HCEC 1CT (cell line): ENCODE data around the gene ABHD5.

Experiments
- DNase-seq: peaks from one replicate; pipeline ENCODE4 v3.0.0-alpha.2; 2017

The ABHD5 gene

DNA sequence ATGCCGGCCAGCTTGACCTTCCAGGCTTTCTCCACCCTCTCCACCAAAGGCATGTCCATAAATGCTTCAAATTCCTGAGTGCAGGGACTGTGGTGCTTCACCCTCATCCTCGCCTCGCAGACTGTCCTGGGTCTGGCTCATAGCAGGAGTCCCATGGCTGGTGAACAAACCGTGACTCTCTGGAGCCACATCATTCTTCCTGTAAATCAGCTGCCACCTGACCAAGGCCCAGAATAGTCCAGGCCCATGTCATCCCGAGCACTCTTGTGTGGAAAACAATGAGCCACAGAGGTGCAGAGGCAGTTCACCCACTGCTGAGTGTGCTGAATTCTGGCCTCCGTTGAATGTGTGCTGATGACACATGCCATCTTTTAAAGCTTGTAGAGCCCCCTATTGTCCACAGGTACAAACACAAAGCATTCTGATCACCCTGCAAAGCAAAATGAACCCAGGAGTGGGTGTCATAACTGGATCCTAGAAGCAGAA is 68.6 kb downstream of the ABHD5 start:
- peak; percentile 83 for DNase-seq

GRCh38 chr3:43759938-43760337 is 69.2 kb downstream of the ABHD5 start:
- DNase-seq, result no peak

GRCh38 chr3:43760938-43761337 is 70.2 kb downstream of the ABHD5 start:
- no peak for DNase-seq

- no peak for DNase-seq
Observed at GRCh38 chr3:43762451-43762850, 71.7 kb downstream of the ABHD5 start.

DNA sequence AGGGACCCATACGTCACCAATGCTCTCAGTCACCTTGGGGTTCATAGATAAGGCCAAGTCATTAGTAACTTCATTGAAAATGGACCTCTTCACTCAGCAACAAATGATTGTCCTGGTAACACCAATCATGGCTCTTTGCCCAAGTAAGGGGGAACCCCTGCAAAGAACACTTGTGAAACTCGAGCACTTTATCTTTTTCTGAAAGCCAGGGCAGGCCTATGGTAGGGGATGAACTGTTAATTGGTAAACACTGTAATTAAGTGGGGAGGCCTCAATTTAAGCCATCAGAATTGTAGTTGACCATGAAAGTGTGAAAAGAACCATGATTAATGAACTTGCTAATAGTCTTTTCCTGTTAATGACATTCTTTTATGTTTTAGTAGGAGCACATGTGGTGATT is 73.3 kb downstream of the ABHD5 start:
- no peak for DNase-seq

- no peak for DNase-seq
Observed at GRCh38 chr3:43764471-43764870, 73.7 kb downstream of the ABHD5 start.

GRCh38 chr3:43765521-43765971 is 74.8 kb downstream of the ABHD5 start:
- peak; percentile 74 for DNase-seq

- DNase-seq, result peak; percentile 91
Observed at GRCh38 chr3:43766672-43767465, 76.1 kb downstream of the ABHD5 start.

DNA sequence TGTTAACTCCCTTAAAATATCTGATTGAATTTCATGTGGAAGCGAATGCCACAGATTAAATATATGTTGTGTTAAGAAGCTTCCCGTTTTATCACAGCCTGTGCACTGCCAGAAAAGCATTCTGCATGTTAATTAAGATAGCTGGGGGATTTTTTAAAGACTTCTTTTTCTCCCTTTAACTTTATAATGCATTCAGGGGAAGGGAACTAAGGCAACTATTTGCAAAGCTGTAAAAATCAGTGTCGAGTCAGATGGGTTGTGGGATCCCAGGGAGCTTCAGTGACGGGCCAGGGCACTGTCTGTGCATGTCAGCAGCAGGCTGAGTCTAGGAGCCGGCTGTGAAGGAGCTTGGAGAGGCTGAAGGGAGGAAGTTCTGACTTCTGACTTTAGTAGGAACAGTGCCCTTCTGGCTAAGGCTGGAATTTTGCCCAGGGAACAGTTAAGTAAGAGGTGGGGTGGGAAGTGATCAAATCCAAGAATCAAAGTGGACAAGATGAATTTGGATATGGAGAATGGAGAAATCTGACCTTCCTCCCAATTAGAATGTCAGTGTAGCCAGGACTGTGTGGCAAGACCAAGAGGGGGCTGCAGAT is 77.7 kb downstream of the ABHD5 start:
- peak; percentile 69 for DNase-seq

DNA sequence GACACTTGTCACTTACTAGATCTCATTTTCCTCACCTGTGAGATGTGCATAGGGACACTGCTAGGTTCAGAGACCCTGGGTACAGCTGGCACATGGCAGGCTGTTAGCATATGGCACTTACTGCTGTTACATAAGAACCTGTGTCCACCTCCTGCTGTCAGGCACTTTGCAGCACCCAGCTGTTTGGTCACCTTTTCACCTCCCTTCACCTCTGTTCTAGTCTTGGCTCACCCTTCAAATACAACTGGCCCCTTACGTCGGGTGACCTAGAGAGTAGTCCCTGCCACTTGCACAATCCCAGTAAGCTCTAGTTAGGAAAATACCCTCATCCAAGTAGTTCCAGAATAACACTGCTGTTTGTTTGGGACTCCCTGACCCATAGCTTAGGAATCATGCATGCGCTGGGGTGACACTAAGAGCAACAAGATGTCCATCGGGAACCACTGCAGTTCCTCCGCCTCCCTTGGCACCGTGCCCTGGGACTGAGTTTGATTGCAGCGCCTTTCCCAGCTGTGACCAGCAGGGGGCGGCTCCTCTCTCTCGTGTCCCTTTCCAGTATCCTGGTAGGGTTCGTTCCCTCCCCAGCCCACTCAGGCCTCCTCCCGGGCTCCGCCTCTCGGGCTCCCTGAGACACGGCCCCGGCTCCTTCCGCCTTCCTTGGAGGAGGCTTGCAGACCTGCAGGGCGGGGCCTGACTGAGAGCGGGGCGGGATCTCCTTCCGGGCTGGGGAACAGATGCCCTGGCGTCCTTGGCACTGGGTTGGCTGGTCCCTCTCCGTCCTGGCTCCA is 78.6 kb downstream of the ABHD5 start:
- peak; percentile 98 for DNase-seq

- no peak for DNase-seq
Observed at GRCh38 chr3:43769885-43770425, 79.2 kb downstream of the ABHD5 start.

DNA sequence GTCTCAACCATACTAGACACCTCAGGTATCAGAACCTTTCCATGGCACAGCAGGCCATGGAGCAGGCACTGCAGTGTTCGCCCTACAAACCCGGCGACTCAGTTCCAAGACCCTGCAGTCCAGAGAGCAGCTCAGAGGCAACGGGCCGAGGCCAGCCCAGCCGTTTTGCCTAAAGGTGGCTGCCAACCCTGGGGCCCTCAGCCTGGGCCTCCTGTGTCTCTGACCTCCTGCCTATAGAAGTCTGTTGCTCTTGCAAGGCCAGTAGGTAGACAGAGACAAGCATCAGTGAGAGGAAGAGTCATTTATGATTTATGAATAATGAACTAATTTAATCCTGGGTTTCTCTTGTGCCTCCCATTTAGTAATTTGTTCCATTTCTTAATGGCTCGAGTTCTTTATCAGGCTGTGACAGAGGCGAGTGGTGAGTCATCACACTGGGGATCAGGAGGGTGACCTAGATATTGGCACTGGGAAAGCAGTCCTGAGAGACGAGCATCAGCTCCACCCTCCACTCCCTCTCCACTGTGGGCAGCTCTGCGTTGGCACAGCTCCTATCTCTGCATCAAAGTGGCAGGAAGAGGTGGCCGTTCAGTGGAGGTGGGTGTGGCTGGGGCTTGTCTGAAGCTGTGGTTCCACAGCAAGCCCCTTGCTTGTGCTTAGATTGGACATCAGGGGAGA is 79.8 kb downstream of the ABHD5 start:
- no peak for DNase-seq

- no peak for DNase-seq
Observed at GRCh38 chr3:43771610-43772009, 80.9 kb downstream of the ABHD5 start.

DNA sequence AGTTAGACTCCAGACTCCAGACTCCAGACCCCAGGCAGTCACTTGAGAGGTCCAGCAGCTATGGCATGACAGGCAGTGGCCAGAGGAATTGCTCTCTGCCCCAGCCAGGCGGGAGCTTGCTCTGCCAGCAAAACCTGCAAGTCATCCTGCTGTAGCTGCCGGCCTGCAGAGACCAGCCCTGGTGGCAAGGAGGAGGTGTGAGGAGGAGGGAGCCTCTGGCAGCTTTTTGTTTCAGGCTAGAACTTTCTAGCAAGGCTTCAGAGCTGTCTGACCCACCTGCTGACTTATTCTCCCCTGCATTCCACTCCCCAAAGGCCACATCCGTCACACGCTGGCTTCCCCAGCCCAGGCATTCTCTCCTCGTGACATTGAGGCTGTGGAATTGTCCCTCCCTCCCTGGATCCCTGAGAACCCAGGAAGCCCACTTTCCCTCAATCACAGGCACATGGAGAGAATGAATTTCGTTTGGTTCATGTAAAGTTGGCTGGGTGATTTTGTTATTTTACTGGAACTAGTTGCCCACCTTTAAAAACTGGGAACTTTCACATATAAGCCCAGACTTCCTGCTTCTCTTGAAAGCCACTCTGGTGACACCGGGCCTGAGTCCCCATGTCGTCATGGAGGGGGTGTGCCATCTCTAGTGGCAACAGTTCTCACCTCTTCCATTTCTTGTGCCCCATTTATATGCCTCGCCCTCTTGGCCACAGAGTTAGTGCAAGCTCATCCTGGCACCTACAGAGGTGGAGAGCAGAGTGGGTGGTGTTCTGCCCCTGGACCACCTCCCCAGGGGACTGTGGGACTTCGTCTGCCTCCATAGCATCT is 82.7 kb downstream of the ABHD5 start:
- no peak for DNase-seq

- DNase-seq, result no peak
Observed at GRCh38 chr3:43774799-43775198, 84.1 kb downstream of the ABHD5 start.

- DNase-seq, result no peak
Observed at GRCh38 chr3:43776101-43776500, 85.4 kb downstream of the ABHD5 start.

- no peak for DNase-seq
Observed at GRCh38 chr3:43779850-43780249, 89.1 kb downstream of the ABHD5 start.

DNA sequence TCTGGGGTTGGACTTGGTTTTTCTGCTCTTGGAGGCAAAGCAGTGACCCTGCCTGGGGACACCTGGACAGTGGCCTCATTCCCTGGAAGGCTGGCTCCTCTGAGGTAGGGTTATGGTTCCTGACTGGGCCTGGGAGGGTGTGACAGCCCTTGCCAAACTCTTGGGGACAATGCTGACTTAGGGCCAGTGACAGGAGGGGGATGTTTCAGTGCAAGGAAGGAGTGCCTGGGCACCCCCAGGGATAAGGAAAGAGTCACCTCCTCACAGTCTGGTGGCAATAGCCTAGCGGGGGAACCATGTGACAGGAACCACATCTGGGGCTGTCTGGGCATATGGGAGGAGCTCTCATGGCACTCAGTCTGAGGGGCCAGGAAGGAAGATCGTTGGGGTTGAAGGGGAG is 91.8 kb downstream of the ABHD5 start:
- no peak for DNase-seq
